Activated naive CD8-positive, alpha-beta T cell treated with anti-CD3 and anti-CD28 coated beads, Interleukin-2, amount 10 ng/mL, durations not matched to agents 7 days and 5 days (primary cell): ENCODE data around the gene RNASE4. TPM values are rescaled to one million over a fixed set of nuclear protein-coding genes. Genes with fewer than 3 reads are reported as not detected.

Source experiments
- ATAC-seq: fragments of 150-1000 bp; cut with Tn5 transposase; one replicate; pipeline ENCODE4 v1.10.0; 2021; ENCODE audit warnings: low read depth, moderate library complexity
- POLR2A ChIA-PET: fragments of 350-600 bp; sonication (Branson Sonifier 250); formaldehyde crosslinking; loops from one replicate; lab custom pipeline; 2021; ENCODE audit warnings: antibody characterized with exemption; lab: Charles Lee
- DNase-seq: peaks from one replicate; pipeline ENCODE4 v3.0.0; 2021
- H3K27ac Mint-ChIP-seq: one replicate; pipeline ENCODE4 v1.8.0; 2022; ENCODE audit warnings: mild to moderate bottlenecking, mixed read lengths
- H3K27me3 Mint-ChIP-seq: one replicate; pipeline ENCODE4 v1.8.0; 2022; ENCODE audit warnings: mild to moderate bottlenecking, moderate library complexity, mixed read lengths
- H3K36me3 Mint-ChIP-seq: one replicate; pipeline ENCODE4 v1.8.0; 2021; ENCODE audit warnings: mild to moderate bottlenecking, mixed read lengths
- H3K4me1 Mint-ChIP-seq: one replicate; pipeline ENCODE4 v1.8.0; 2021; ENCODE audit warnings: mixed read lengths
- H3K4me3 Mint-ChIP-seq: one replicate; pipeline ENCODE4 v1.8.0; 2022; ENCODE audit warnings: mild to moderate bottlenecking, moderate library complexity, mixed read lengths
- H3K9me3 Mint-ChIP-seq: one replicate; pipeline ENCODE4 v1.8.0; 2021; ENCODE audit warnings: mixed read lengths
- total RNA-seq, 2 experiments: library from RNA; stranded (reverse); gene quantifications; one replicate each; pipeline ENCODE4 v1.2.3, GENCODE V29; 2021

RNASE4 gene
- total RNA-seq, 2 experiments from 2014 or later = 0.62 to 1.0 TPM

- no peak for DNase-seq
- Mint-ChIP-seq H3K27me3 (peaks cover 4% of the 10 kb centered on the region), H3K27ac (no peak overlapping the region), H3K4me3 (no peak overlapping the region), H3K36me3 (peaks cover under 1% of the 10 kb centered on the region), H3K4me1 (no peaks in the 10 kb centered on the region), H3K9me3 (peaks cover under 1% of the 10 kb centered on the region)
- POLR2A ChIA-PET = interaction anchor here (0.7 kb wide), 1 partner anchor 113 kb away, joined by 6 read pairs; no protein-coding TSS in a partner anchor
- no peak for ATAC-seq
Measured at GRCh38 chr14:20746566-20746965, 62.2 kb downstream of the RNASE4 start.

GRCh38 chr14:20748439-20748838 lies 64.1 kb downstream of the RNASE4 start:
- Mint-ChIP-seq H3K4me1 (no peaks in the 10 kb centered on the region), H3K4me3 (no peak overlapping the region), H3K27ac (no peak overlapping the region), H3K36me3 (peaks cover 5% of the 10 kb centered on the region), H3K27me3 (peaks cover 5% of the 10 kb centered on the region), H3K9me3 (peaks cover 9% of the 10 kb centered on the region)
- ATAC-seq = no peak
- DNase-seq = no peak
- POLR2A ChIA-PET = no interaction called here

DNA sequence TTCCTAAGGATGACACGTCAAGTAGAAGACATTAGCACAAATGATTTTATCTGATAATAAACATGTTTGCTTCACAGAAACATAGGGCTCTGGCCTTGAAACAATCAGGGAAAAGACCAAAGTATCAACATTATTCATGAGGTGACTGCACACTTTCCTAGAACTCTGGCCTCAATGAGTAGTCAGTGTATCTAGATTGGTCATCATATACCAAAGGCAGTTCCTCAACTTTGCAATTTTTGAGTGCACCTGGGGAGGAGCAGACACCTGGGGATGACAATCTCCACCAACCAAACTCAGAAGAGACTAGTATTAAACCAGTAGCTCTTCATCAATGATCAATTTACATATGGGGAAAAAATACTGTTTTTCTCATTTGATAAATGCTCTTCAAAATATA lies 65.8 kb downstream of the RNASE4 start:
- H3K27ac Mint-ChIP-seq = no peak overlapping the region
- peaks cover 5% of the 10 kb centered on the region for H3K36me3 Mint-ChIP-seq
- DNase-seq (no peak), ATAC-seq (no peak)
- POLR2A ChIA-PET = no interaction called here
- no peaks in the 10 kb centered on the region for H3K4me1 Mint-ChIP-seq
- H3K9me3 Mint-ChIP-seq = peaks cover 9% of the 10 kb centered on the region
- H3K27me3 Mint-ChIP-seq = peaks cover 9% of the 10 kb centered on the region
- no peak overlapping the region for H3K4me3 Mint-ChIP-seq

Other genes starting within 250 kb of the RNASE4 start
- 1 to 10 TPM; 3.4 to 3.6 TPM for gene KLHL33, start 248.4 kb upstream of the RNASE4 start, total RNA-seq
- 10 to 100 TPM; 63.5 to 65.3 TPM for gene OSGEP, start 229.7 kb upstream of the RNASE4 start, total RNA-seq
- 100 to 1,000 TPM; 118 to 123 TPM for gene APEX1, start 229.3 kb upstream of the RNASE4 start, total RNA-seq
- gene PIP4P1, start 223.1 kb upstream of the RNASE4 start, total RNA-seq = 10 to 100 TPM; 42.4 to 45.8 TPM
- gene PNP, start 215.2 kb upstream of the RNASE4 start, total RNA-seq = 100 to 1,000 TPM; 135 to 141 TPM
- 1 to 10 TPM in 1 of 2 experiments, under 1 TPM in 1; 0.44 to 1.2 TPM for gene RNASE10, start 179.0 kb upstream of the RNASE4 start, total RNA-seq
- not detected for gene RNASE9, start 123.5 kb upstream of the RNASE4 start, total RNA-seq
- not detected for gene RNASE11, start 96.6 kb upstream of the RNASE4 start, total RNA-seq
- not detected for gene RNASE12, start 93.2 kb upstream of the RNASE4 start, total RNA-seq
- not detected for gene OR6S1, start 42.9 kb upstream of the RNASE4 start, total RNA-seq
- 1 to 10 TPM; 1.0 to 1.5 TPM for gene ANG, start 4.2 kb downstream of the RNASE4 start, total RNA-seq
- gene EDDM3A, start 61.3 kb downstream of the RNASE4 start, total RNA-seq = not detected
- gene EDDM3B, start 83.8 kb downstream of the RNASE4 start, total RNA-seq = not detected
- gene RNASE6, start 96.7 kb downstream of the RNASE4 start, total RNA-seq = 1 to 10 TPM in 1 of 2 experiments, under 1 TPM in 1; 0.96 to 1.4 TPM
- 1 to 10 TPM; 2.8 to 4.5 TPM for gene RNASE1, start 118.3 kb downstream of the RNASE4 start, total RNA-seq
- gene RNASE3, start 206.8 kb downstream of the RNASE4 start, total RNA-seq = not detected